ENCODE results near the gene ATXN7L2. TPM values are rescaled to one million over a fixed set of nuclear protein-coding genes. Genes with fewer than 3 reads are reported as not detected.
"Not testable (repeated sequence)": the region's sequence is repeated elsewhere in the genome, so short reads cannot be mapped to it uniquely, and the experiment has no call there.

Gene ATXN7L2
- total and polyA plus RNA-seq, 4 donors = 0.61 to 1.7 (median 1.3) TPM

DNA sequence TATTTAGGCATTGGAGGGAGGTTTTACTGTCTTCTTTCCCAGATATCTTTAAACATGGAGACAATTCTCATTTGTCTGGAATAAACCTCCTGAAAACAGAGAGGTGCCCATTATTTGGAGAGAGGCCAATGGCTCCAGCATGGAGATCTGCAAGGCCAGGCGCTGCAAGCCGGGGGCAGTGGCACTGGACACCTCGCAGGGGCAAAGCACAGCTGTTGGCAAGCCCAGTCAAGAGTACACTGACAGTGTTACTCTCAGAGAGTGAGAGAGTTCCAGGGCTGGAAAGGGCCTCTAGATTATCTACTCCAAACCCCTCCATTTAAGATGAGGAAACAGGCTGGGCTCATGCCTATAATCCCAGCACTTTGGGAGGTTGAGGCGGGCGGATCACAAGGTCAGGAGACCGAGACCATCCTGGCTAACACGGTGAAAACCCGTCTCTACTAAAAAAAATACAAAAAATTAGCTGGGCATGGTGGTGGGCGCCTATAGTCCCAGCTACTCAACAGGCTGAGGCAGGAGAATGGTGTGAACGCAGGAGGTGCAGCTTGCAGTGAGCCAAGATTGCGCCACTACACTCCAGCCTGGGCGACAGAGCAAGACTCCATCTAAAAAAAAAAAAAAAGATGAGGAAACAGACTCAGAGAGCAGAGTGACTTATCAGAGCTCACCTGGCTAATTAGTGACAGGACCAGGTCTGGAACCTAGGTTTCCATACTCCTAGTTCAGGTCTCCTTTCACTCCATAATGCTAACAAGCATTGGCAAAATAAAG lies 10.2 kb upstream of the ATXN7L2 start:
- WGBS = 88% methylated on average over 12 of the region's 12 CpGs
- not testable (repeated sequence) for H3K36me3 ChIP-seq (ENCODE audit: control insufficient read depth in 4 of 4, insufficient read depth in 3 of 4, low read depth in 1 of 4, low read length in 3 of 4); H3K9me3 ChIP-seq (ENCODE audit: control insufficient read depth in 4 of 4, low read length in 3 of 4); H3K9ac ChIP-seq (ENCODE audit: low read depth in 1 of 2, low read length in 2 of 2); H3K4me1 ChIP-seq (ENCODE audit: control insufficient read depth in 4 of 4, insufficient read depth in 4 of 4, low read length in 3 of 4); H3K4me3 ChIP-seq (ENCODE audit: low read depth in 1 of 3, low read length in 3 of 3); H3K27ac ChIP-seq (ENCODE audit: low read depth in 1 of 2, low read length in 2 of 2); H3K27me3 ChIP-seq (ENCODE audit: control insufficient read depth in 4 of 4, insufficient read depth in 4 of 4, low read length in 3 of 4)
- DNase-seq (ENCODE audit: low spot score) = peak; percentile 9

- DNase-seq (ENCODE audit: low spot score) = no peak
- no peaks in the 10 kb centered on the region for H3K4me1 ChIP-seq (ENCODE audit: control insufficient read depth in 4 of 4, insufficient read depth in 4 of 4, low read length in 3 of 4)
- H3K9me3 ChIP-seq (ENCODE audit: control insufficient read depth in 4 of 4, low read length in 3 of 4) = no peaks in the 10 kb centered on the region
- TF ChIP-seq FOXA1 (IDR thresholded peaks at IDR 0.05) = no peak
- TF ChIP-seq RXRA (IDR thresholded peaks at IDR 0.05) = no peak
- no peak for TF ChIP-seq HNF4G (IDR thresholded peaks at IDR 0.05)
- TF ChIP-seq, protein P1, sequence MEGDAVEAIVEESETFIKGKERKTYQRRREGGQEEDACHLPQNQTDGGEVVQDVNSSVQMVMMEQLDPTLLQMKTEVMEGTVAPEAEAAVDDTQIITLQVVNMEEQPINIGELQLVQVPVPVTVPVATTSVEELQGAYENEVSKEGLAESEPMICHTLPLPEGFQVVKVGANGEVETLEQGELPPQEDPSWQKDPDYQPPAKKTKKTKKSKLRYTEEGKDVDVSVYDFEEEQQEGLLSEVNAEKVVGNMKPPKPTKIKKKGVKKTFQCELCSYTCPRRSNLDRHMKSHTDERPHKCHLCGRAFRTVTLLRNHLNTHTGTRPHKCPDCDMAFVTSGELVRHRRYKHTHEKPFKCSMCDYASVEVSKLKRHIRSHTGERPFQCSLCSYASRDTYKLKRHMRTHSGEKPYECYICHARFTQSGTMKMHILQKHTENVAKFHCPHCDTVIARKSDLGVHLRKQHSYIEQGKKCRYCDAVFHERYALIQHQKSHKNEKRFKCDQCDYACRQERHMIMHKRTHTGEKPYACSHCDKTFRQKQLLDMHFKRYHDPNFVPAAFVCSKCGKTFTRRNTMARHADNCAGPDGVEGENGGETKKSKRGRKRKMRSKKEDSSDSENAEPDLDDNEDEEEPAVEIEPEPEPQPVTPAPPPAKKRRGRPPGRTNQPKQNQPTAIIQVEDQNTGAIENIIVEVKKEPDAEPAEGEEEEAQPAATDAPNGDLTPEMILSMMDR (IDR thresholded peaks at IDR 0.05; ENCODE audit: low read depth, low read length, missing input control) = no peak
- TF ChIP-seq NR2F2 (IDR thresholded peaks at IDR 0.05) = no peak
- TF ChIP-seq REST (IDR thresholded peaks at IDR 0.05) = no peak
- TF ChIP-seq RAD21 (IDR thresholded peaks at IDR 0.05) = no peak
- no peak overlapping the region for H3K4me3 ChIP-seq (ENCODE audit: low read depth in 1 of 3, low read length in 3 of 3)
- H3K27me3 ChIP-seq (ENCODE audit: control insufficient read depth in 4 of 4, insufficient read depth in 4 of 4, low read length in 3 of 4) = no peaks in the 10 kb centered on the region
- WGBS = 78% methylated on average over 1 of the region's 1 CpG
- H3K27ac ChIP-seq (ENCODE audit: low read depth in 1 of 2, low read length in 2 of 2) = no peak overlapping the region
- H3K9ac ChIP-seq (ENCODE audit: low read depth in 1 of 2, low read length in 2 of 2) = no peak overlapping the region
- peaks cover 0 to 2% (median 0%) of the 10 kb centered on the region in 4 donors for H3K36me3 ChIP-seq (ENCODE audit: control insufficient read depth in 4 of 4, insufficient read depth in 3 of 4, low read depth in 1 of 4, low read length in 3 of 4)
Observed at GRCh38 chr1:109474697-109475096, 9.0 kb upstream of the ATXN7L2 start.

DNA sequence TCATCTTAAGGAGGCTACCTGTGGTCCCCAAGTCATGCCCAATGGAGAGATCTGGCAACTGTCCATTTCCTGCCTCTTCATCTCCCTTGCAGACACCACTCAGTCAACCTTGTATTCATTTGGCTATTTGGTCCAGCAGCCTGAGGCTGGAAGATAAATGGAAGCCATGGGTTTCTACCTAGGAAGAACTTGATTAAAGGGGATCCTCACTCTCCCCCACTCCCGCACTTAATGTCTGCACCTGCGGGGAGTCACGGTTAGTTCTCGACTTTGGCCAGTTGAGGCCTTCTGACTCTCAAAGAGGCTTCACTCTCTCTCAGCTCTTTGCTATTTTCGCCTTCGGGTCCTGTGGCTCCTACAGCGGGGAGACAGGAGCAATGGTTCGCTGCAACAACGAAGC lies 8.4 kb upstream of the ATXN7L2 start:
- no peak overlapping the region for H3K4me3 ChIP-seq (ENCODE audit: low read depth in 1 of 3, low read length in 3 of 3)
- H3K9me3 ChIP-seq (ENCODE audit: control insufficient read depth in 4 of 4, low read length in 3 of 4) = no peaks in the 10 kb centered on the region
- no peak overlapping the region for H3K9ac ChIP-seq (ENCODE audit: low read depth in 1 of 2, low read length in 2 of 2)
- H3K27ac ChIP-seq (ENCODE audit: low read depth in 1 of 2, low read length in 2 of 2) = no peak overlapping the region
- H3K4me1 ChIP-seq (ENCODE audit: control insufficient read depth in 4 of 4, insufficient read depth in 4 of 4, low read length in 3 of 4) = no peaks in the 10 kb centered on the region
- H3K27me3 ChIP-seq (ENCODE audit: control insufficient read depth in 4 of 4, insufficient read depth in 4 of 4, low read length in 3 of 4) = no peaks in the 10 kb centered on the region
- peaks cover 0 to 2% (median 0%) of the 10 kb centered on the region in 4 donors for H3K36me3 ChIP-seq (ENCODE audit: control insufficient read depth in 4 of 4, insufficient read depth in 3 of 4, low read depth in 1 of 4, low read length in 3 of 4)
- WGBS = 85% methylated on average over 9 of the region's 9 CpGs
- no peak for DNase-seq (ENCODE audit: low spot score)
- TF ChIP-seq TAF1 (conservative IDR thresholded peaks at IDR 0.05) = no peak
- TF ChIP-seq RAD21 (IDR thresholded peaks at IDR 0.05) = no peak
- no peak for TF ChIP-seq HNF4G (IDR thresholded peaks at IDR 0.05)
- TF ChIP-seq GABPA (IDR thresholded peaks at IDR 0.05 in 1 of 2, conservative IDR thresholded peaks at IDR 0.05 in 1 of 2) = no peak
- TF ChIP-seq REST (IDR thresholded peaks at IDR 0.05) = no peak
- no peak for TF ChIP-seq JUND (IDR thresholded peaks at IDR 0.05)
- no peak for TF ChIP-seq NR2F2 (IDR thresholded peaks at IDR 0.05)
- no peak for TF ChIP-seq EGR1 (IDR thresholded peaks at IDR 0.05; ENCODE audit: low read depth in 2 of 2)
- TF ChIP-seq SP1 (IDR thresholded peaks at IDR 0.05) = no peak
- TF ChIP-seq ZBTB33 (IDR thresholded peaks at IDR 0.05) = no peak
- TF ChIP-seq YY1 (IDR thresholded peaks at IDR 0.05) = no peak
- TF ChIP-seq, protein P2, sequence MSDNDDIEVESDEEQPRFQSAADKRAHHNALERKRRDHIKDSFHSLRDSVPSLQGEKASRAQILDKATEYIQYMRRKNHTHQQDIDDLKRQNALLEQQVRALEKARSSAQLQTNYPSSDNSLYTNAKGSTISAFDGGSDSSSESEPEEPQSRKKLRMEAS (IDR thresholded peaks at IDR 0.05) = no peak
- TF ChIP-seq, protein P3, sequence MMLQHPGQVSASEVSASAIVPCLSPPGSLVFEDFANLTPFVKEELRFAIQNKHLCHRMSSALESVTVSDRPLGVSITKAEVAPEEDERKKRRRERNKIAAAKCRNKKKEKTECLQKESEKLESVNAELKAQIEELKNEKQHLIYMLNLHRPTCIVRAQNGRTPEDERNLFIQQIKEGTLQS (IDR thresholded peaks at IDR 0.05) = no peak

Measured in liver (tissue), 9 donors.